Measurements from ENCODE around the gene SDC3.
"Not testable (repeated sequence)": the region's sequence is repeated elsewhere in the genome, so short reads cannot be mapped to it uniquely, and the experiment has no call there.

The SDC3 gene

DNA sequence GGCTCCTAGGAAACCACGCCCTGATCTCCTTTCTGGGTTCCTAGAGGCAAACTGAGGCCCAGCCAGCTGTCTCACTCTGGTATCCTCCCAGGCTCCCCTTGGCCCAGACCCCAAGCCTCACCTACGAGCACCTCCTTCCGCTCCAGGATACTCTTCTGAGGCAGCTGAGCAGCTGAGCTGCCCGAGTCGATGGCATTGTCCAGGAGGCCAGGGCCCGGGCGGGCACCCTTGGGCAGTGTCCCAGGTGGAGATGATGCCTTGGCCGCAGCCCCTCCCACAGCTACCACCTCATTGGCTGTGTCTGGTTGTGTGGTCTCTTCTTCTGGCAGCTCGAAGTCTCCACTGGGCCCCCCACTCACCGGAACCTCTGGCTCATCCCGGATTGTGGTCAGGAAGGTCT lies 34.4 kb downstream of the SDC3 start:
- no peak for DNase-seq (ENCODE audit: low spot score)

DNA sequence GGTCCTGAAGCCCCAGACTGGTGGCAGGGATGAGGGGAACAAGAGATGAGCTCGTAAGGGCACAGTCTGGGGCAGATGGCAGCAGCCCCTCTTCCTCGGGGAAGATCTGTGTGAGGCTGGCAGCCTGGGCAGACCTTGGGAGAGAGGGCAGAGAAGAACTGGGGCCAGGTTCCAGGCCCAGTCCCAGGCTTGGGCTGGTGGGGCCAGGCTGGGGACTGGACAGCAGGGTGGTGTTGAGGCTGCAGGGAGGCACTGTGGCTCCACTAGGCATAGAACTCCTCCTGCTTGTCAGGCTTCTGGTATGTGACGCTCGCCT lies 35.7 kb downstream of the SDC3 start:
- no peak for DNase-seq (ENCODE audit: low spot score)

DNA sequence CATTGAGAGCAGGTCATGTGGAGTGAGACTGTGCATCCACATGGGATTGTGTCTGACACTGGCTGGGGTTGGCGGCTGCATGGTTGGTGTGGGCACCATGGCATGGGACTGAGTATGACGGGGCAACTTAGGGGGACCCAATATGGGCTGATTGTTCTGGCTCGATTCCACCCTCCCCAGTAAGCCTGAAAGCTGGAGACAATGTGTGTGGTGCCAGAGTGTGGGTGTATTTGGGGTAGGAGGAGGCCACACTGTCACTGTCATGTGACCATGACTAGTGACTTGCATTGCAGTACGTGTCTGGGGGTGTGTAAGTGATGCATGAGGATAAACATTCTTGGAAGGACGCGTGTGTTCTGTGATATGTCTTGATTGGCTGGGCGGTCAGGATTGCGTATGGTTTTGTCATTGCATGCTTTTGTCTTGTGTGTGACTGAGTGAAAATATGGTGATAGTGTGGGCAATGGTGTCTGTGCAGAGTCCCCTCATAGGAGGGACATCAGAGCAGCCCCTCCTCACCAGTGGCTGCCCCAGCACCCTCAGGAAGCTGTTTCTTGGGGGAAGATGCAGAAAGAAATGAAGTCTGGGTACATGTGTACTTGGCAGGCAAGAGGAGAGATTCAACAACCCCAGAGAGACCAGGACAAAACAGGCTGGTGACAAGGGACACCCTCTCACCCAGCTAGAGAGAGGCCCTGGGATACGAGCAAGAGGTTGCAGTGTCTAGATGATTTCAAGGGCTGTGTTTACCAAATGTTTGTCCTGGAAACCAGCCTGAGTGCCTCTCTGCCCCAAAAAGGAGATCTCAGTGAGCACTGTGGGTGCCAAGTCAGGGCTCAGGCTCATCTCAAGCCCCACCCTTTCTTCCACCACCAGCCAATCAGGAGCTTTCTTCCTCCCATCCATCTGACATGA lies 36.3 kb downstream of the SDC3 start:
- DNase-seq (ENCODE audit: low spot score): no peak

DNA sequence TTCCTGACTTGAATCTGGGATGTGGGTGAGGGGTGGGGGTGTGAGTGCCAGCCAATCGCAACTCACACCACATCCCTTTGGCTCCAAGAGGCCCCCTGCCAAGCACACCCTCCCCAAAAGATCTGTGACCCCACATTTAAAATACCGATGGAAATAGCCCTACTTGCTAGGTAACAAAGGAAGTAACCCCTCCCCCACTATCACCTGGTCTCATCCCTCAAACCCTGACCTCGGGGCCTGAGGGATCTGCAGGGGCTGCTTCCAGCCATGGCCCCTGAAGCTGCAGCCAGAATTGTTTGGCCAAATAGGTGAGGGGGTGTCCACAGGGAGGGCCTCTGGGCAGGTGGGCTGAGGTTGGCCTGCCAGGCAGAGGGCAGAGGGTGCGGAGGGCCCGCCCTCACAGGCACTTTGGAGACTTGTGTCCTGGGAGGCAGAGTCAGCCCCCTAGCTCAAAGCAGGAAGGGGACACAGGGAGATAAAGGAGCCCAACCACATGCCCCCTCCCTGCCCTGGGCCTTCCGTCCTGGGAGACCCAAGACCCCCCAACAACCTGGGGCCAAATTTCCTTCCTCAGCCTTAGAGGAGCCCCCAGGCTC lies 37.2 kb downstream of the SDC3 start:
- no peak for DNase-seq (ENCODE audit: low spot score)

DNA sequence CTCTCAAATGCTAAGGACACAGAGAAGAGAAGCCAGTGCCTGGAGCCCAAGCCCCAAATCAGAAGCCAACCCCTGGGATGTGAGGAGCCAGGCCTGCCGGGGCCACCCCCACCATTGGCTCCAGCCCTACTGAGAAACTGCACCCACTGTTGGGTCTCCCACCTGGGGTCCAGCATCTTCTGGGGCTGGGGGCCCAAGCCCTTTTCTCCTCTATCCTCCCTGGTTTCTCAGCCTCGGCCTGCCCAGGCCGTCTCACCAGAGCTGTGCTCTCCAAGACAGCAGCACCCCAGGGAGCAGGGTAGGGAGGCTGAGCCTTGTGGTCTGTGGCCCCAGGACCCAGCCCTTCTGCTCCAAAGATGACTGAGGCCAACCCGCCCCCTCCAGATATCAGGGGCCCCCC lies 37.9 kb downstream of the SDC3 start:
- no peak for DNase-seq (ENCODE audit: low spot score)

DNA sequence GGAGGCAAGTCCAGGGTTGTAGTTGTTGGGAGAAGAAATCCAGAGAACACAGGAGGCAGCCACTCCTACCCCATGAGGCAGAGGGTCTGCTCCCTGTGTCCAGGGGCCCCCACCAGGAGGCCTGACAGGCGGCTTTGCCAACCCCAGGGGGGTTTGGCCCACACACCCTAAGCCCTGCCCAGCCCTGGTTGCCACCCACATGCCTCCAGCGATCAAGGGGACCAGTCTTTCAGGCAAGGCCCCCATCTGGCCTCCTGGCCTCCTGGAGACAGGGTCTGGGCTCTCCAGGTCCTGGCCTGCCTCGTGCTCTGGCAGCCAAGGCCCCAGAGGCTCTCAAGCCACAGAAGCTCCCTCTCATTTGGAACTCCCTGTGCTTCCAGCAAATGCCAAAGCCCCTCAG lies 38.5 kb downstream of the SDC3 start:
- no peak for DNase-seq (ENCODE audit: low spot score)

DNA sequence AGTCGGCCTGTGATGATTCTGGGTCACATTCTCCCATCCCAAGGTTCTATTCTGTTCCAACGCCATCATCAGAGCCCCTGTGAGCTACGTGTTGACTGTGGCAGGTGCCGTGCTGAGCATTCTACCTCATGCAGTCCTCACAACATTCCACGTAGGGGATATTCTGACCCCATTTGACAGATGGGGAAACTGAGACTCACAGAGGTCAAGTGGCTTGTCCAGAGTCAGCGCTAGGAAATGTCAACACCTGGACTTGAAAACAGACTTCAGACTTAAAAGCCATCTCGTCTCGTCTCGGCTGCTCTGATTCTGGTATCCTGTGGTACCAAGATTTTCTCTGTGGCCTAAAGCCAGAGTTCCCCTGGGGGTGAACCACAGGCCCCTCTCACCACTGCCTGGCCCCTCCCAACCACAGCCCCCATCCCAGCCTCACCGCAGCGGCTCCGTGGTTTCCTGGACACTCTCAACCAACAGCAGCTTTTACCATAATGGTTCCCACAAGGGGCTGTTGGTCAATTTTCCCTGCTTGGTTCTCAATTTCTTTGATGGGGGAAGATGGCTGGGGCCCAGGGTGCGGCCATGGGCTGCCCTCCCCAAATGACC lies 39.6 kb downstream of the SDC3 start:
- DNase-seq (ENCODE audit: low spot score): no peak

DNA sequence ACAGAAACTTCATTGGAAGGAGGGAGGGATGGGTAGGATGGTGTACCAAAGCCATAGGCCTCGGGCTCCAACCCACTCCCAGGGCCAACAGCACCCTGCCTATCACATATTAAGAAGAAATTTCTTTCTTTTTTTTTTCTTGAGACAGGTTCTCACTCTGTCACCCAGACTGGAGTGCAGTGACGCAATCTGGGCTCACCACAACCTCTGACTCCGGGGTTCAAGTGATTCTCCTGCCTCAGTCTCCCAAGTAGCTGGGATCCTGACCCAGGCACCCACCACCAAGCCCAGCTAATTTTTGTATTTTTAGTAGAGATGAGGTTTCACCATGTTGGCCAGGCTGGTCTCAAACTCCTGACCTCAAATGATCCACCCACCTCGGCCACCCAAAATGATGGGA lies 40.5 kb downstream of the SDC3 start:
- DNase-seq (ENCODE audit: low spot score): not testable (repeated sequence)

DNA sequence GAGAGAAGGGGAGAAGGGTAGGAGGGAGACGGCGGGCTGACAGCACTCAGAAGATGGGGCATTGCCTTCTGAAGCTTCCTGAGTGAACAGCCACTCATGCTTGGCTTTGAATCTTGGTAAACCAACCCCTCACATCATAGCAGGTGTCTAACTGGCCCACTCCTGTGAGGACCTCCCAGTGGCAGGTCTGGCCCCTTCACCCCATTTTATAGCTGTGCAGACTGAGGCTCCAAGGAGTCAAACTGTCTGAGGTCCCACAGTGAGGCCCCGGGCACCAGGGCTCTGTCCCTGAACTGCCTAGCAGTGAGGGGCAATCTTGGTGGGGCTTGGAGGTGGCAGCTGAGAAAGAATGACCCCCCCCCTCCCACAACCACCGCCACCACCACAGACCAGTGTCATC lies 41.0 kb downstream of the SDC3 start:
- DNase-seq (ENCODE audit: low spot score): no peak

DNA sequence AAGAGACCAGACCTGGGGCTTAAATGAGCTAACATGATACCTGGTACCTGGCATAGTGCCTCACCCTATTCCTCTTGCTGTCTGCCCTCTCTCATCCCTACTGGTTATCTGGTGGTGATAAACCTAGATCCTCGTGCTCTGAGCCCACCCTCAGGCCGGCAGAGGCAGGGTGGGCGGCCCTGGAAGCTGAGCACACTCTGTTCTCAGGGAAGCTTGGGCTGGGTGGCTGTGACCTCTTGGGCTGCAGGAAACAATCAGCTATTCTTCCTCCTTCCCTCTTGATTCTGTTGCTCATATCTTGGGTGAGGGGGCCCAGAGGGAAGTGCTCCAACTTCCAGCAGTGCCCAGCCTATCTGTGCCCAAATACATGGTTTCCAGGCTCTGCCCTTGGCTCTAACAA lies 42.0 kb downstream of the SDC3 start:
- DNase-seq (ENCODE audit: low spot score): no peak

DNA sequence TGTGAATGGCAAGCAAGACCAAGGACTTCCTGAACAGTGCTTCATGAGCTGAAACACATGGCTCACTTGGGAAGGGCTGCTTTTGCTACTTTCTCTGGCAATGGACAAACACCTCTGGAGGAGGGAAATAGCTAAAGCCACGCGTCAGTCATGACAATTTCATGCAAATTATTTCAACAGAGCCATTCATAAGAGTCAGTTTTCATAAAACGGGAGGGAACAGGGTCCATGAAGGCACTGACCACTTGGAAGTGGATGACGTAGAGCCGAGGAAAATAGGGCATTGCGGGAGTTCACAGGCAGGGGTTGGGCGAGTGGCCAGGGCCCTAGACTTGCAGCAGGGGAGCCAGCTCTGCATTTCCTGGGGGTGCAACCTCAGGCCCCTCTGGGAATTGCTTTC lies 43.9 kb downstream of the SDC3 start:
- DNase-seq (ENCODE audit: low spot score): no peak

DNA sequence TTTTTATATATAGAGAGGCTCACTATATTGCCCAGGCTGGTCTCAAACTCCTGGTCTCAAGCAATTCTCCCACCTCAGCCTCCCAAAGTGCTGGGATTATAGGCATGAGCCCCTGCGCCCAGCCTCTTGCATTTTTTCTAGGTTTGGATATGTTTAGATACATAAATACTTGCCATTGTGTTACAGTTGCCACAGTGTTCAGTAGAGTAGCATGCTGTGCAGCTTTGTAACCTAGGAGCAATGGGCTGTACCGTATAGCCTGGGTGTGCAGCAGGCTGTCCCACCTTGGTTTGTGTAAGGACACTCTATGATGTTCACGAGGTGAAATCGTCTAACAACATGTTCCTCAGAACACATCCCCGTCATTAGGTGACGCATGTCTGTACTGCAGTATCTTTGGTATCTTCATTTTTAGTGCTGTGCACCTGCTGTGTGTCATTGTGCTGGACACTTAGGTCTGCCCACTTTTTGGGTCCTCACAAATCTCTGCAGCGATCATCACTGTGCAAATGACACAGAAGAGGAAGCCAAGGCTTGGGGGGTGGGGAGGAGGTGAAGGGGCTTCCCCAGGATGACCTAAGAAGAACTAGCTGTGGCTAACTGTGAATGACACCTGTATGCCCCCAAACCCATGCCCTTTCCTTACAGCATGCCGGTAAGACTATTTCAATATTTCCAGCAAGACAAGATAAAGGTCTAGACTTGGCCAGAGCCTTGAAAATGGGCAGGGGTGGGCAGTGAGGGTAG lies 44.5 kb downstream of the SDC3 start:
- DNase-seq (ENCODE audit: low spot score): no peak

DNA sequence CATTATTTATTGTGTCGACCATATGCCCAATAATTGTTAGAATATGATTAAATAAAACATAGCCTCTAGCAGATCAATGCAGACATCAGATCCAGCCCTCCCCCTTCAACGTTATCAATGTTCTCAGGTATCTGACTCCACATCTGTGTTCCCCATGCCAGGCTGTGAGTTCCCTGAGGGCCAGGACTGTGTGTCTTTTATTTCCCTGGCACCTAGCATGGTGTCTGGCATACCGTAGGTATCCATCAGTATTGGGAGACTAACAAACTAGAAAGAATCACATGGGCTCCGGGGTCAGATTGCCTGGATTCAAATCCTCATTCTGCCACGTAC lies 48.3 kb downstream of the SDC3 start:
- DNase-seq (ENCODE audit: low spot score): no peak

DNA sequence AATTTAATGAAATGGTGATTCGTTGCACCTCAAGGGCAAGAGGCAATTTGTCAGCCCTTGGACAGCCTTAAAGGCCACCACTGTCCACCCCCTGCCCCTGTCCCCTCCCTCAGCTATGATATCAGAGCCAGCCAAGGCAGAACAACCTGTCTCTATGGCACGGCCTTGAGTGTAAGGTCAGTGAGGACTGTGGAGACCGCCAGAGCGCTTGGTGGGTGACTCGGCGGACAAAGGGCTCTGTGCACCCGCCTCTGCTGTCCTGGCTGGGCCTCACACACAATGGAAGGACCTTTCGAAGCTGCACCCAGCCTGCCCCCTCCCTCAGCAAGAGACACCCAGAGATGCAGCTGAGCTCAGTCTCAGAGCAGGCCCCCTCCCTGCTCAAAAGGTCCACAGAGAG lies 50.6 kb downstream of the SDC3 start:
- no peak for DNase-seq (ENCODE audit: low spot score)

DNA sequence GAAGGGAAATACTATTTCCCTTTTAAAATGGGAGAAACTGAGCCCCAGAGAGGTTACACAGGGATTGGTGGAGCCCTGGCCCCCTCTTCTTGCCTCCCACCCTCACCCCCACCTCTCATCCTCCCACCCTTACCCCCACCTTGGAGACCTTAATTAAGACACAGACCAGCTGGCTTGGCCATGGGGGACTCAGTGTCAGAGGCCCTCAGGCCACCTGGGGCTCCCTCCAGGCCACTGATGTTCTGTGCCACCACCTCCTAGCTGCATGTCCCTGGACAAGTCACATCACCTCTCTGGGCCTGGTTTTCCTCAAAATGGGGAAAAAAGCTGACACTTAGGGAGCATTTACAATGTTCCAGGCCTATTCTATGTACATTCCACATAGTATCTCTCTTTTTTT lies 51.5 kb downstream of the SDC3 start:
- DNase-seq (ENCODE audit: low spot score): no peak

DNA sequence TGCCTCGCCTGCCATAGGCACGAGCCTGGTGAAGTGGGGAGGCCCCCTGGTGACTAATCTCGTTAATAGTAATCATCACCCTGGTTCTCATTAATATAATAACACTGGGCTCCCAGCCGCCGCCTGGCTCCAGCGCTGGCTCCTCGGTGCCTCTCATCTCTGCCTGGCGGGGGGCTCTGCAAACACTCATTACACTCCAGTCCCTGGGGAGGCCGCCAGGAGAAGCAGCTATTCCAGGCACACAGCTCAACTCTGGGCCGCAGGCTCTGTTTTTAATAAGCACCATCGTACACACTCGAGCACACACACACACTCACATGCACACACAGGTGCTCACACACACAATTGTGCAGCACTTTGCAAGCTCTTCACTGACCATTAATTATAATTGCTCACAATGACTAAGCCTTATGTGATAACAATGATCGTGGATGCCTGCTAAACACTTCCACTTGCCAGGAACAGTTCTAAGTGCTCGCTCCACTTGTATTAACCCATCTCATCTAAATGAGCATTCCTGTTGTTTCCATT lies 52.2 kb downstream of the SDC3 start:
- no peak for DNase-seq (ENCODE audit: low spot score)

DNA sequence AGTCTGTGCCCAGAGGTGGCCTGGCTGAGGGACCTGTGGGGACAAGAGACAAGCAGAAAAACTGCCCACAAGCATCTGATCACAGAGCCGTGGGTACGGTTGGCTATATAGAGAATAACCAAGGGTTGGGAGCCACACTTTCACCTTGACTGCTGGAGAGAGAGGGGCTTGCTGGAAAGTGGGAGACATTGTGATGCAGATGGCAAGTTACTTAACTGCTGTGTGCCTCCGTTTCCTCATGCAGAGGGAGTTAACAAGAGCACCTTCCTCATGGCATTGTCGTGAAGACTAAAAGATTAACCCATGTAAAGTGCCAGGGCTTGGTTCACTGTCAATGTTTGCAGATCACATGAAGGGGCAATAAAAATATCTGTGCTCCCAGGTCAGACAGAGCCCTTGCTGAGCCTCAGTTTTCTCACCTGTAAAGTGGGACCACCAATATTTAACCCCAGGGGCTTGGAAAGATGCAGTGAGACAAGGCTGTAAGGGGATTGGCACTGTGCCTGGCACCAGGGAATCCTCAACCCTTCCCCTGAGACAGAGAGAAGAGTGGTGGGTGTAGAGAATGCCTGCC lies 52.8 kb downstream of the SDC3 start:
- DNase-seq (ENCODE audit: low spot score): no peak

DNA sequence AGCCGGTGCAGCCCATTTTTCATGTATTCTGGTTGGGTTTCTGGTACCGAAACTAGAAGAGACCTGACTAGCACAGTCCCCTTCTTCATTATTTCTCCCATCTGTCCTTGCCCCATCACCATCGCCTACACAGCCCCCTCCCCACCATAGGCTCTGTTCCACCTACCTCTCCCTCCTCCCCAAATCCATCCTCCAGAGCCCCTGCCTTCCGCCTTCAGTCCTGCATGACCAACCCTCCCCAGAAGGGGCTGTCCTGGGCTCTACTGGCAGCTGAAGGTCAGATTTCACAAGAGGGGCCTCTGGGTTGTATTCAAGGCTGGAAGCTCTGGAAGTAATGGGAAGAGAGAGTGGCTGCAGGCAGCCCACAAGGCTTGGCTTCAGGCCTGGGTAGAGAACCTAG lies 55.2 kb downstream of the SDC3 start:
- DNase-seq (ENCODE audit: low spot score): peak; percentile 59

DNA sequence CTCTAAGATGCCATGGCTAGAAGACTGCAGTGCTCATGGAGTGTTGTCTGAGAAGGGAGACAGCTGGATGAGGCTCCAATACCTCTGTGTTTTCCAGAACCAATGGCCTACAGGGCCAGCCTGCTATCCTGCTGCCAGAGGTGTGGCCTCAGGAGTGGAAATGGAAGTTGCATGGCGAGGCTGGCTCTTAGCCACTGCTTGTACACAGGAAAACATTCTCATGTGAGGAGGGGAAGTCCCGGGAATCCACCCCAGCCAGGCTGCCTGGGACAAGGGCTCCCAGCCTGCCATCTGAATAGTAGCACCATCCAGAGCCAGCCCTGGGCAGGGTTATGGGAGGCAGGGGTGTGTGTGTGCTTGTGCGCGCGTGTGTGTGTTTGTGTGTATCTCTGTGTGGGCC lies 56.5 kb downstream of the SDC3 start:
- DNase-seq (ENCODE audit: low spot score): no peak

DNA sequence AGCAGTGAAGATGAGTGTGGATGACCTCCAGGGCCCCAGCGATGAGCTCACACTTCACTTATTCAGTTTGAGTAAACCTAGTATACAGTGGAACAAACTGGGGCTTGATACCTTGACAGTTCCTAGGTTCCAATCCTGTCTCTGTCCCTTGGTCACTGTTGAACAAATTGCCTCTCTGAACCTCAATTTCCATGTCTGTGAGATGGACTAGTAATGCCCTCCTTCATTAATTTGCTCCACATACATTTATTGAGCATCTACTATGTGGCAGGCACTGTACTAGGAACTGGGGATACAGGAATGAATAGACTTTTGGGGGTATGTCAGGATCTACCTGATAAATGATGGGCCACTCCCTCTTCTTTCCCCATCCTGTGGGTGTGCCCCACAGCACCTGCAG lies 57.3 kb downstream of the SDC3 start:
- no peak for DNase-seq (ENCODE audit: low spot score)

DNA sequence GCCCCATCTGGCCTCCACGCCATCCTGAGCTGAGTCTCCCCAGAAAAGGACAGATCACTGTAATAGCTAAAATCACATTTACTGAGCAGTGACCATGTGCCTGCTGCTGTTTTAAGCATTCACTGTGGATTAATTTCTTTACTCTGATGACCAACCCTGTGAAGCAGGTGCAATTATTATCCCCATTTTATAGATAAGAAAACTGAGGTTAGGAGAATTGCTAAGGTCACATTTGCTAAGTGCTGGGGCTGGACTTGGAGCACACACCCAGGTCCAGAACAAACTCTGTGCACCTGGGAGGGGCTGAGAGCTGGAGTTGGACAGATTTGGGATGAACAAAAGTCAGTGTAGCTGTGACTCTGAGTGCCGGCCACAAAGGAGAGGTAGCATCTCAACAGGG lies 58.0 kb downstream of the SDC3 start:
- DNase-seq (ENCODE audit: low spot score): no peak

DNA sequence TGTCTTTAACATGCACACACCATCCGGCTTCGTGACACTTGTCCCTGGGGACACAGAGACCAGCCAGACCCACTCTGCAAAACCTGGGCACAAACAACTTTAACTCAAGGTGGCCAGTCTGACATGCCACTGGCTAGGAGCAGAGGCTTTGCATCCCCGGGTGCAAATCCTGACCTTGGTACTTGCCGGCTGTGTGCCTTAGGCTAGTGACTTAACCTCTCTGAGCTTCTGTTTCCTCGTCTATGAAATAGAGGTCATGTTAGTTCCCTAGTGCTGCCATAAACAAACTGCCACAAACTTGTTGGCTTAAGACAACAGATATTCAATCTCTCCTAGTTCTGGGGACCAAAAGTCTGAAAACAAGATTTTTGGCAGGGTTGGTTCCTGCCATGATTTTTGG lies 60.4 kb downstream of the SDC3 start:
- DNase-seq (ENCODE audit: low spot score): no peak
